ENCODE results near the gene NLGN4Y.

Gene NLGN4Y

GRCh38 chrY:14679181-14679580 is 154.9 kb downstream of the NLGN4Y start:
- DNase-seq: no peak

GRCh38 chrY:14694543-14694942 is 170.2 kb downstream of the NLGN4Y start:
- DNase-seq: no peak

GRCh38 chrY:14708158-14708557 is 183.8 kb downstream of the NLGN4Y start:
- no peak for DNase-seq

GRCh38 chrY:14741596-14741995 is 217.3 kb downstream of the NLGN4Y start:
- no peak for DNase-seq

- no peak for DNase-seq
Measured at GRCh38 chrY:14748329-14748728, 224.0 kb downstream of the NLGN4Y start.

- DNase-seq: no peak
Measured at GRCh38 chrY:14755571-14755970, 231.2 kb downstream of the NLGN4Y start.

- DNase-seq: no peak
Measured at GRCh38 chrY:14762903-14763302, 238.6 kb downstream of the NLGN4Y start.

- no peak for DNase-seq
Measured at GRCh38 chrY:14763600-14763999, 239.3 kb downstream of the NLGN4Y start.

GRCh38 chrY:14778208-14778607 is 253.9 kb downstream of the NLGN4Y start:
- no peak for DNase-seq

- DNase-seq: no peak
Measured at GRCh38 chrY:14793104-14793503, 268.8 kb downstream of the NLGN4Y start.

GRCh38 chrY:14793674-14794073 is 269.3 kb downstream of the NLGN4Y start:
- DNase-seq: no peak

GRCh38 chrY:14798010-14798409 is 273.7 kb downstream of the NLGN4Y start:
- no peak for DNase-seq

GRCh38 chrY:14801096-14801495 is 276.8 kb downstream of the NLGN4Y start:
- no peak for DNase-seq

- no peak for DNase-seq
Measured at GRCh38 chrY:14802125-14802524, 277.8 kb downstream of the NLGN4Y start.

- no peak for DNase-seq
Measured at GRCh38 chrY:14804041-14804440, 279.7 kb downstream of the NLGN4Y start.

- DNase-seq: no peak
Measured at GRCh38 chrY:14818452-14818851, 294.1 kb downstream of the NLGN4Y start.

- DNase-seq: no peak
Measured at GRCh38 chrY:14822201-14822600, 297.9 kb downstream of the NLGN4Y start.

- DNase-seq: no peak
Measured at GRCh38 chrY:14822906-14823305, 298.6 kb downstream of the NLGN4Y start.

- DNase-seq: no peak
Measured at GRCh38 chrY:14824583-14824982, 300.3 kb downstream of the NLGN4Y start.

GRCh38 chrY:14825728-14826127 is 301.4 kb downstream of the NLGN4Y start:
- no peak for DNase-seq

GRCh38 chrY:14828531-14828930 is 304.2 kb downstream of the NLGN4Y start:
- no peak for DNase-seq

GRCh38 chrY:14829366-14829885 is 305.1 kb downstream of the NLGN4Y start:
- DNase-seq: no peak

GRCh38 chrY:14834103-14835060 is 310.1 kb downstream of the NLGN4Y start:
- no peak for DNase-seq

- no peak for DNase-seq
Measured at GRCh38 chrY:14837466-14837865, 313.1 kb downstream of the NLGN4Y start.

- DNase-seq: no peak
Measured at GRCh38 chrY:14850734-14851133, 326.4 kb downstream of the NLGN4Y start.
